ENCODE data around the gene RHOB. TPM values are rescaled to one million over a fixed set of nuclear protein-coding genes. Genes with fewer than 3 reads are reported as not detected.

RHOB gene
- total RNA-seq, 4 donors from 2014 or later, result 809 to 1,532 (median 1,203) TPM

DNA sequence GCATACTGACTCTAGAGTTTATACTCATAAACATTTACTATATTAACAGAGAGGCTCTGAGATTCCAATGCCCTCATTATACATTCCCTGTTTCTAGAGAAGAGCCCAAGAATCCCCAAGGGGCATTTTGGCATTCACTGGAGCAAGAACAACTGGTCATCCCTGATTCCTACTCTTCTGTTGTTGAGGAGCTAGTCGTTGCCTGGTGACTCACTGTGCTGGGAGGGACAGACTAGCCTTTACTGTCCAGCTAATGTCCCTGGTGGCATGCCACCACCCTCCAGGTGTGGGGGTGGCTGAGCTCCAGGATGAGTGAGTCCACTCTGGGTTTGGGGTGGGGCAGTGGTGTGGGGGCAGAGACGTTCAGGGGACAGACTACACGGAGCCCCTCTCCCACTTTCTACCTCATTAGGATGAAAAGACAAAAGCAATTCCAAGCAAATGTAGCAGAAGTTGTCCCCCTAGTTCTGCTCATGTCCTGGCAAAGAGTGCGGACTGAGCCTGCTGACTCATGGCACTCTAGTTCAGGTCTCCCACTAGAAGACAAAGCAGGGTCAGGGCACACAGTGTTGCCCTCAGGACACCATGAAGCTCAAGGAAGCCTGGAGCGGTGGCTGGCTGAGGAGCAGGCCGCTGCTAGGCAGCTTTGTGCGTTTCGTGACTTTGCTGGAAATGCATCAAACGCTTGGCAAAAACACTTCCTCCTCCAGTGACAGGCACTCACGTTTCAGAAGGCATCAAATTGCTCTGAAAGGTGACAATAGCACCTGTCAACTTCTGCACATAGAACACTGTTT, 49.4 kb downstream of the RHOB start:
- DNase-seq (ENCODE audit: extremely low spot score), result no peak
- TF ChIP-seq POLR2A (IDR thresholded peaks at IDR 0.05; ENCODE audit: low read depth) (no peak), POLR2AphosphoS5 (IDR thresholded peaks at IDR 0.05) (no peak), EP300 (IDR thresholded peaks at IDR 0.05) (no peak)
- TF ChIP-seq, protein P1, sequence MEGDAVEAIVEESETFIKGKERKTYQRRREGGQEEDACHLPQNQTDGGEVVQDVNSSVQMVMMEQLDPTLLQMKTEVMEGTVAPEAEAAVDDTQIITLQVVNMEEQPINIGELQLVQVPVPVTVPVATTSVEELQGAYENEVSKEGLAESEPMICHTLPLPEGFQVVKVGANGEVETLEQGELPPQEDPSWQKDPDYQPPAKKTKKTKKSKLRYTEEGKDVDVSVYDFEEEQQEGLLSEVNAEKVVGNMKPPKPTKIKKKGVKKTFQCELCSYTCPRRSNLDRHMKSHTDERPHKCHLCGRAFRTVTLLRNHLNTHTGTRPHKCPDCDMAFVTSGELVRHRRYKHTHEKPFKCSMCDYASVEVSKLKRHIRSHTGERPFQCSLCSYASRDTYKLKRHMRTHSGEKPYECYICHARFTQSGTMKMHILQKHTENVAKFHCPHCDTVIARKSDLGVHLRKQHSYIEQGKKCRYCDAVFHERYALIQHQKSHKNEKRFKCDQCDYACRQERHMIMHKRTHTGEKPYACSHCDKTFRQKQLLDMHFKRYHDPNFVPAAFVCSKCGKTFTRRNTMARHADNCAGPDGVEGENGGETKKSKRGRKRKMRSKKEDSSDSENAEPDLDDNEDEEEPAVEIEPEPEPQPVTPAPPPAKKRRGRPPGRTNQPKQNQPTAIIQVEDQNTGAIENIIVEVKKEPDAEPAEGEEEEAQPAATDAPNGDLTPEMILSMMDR (IDR thresholded peaks at IDR 0.05), result no peak
- H3K27me3 ChIP-seq, result no peaks in the 10 kb centered on the region
- peaks cover 9 to 22% (median 16%) of the 10 kb centered on the region in 4 donors for H3K4me1 ChIP-seq
- no peaks in the 10 kb centered on the region for H3K36me3 ChIP-seq
- no peak overlapping the region for H3K27ac ChIP-seq (replicated peaks in 1 of 4)
- WGBS, result 79% methylated on average over 10 of the region's 10 CpGs
- no peaks in the 10 kb centered on the region for H3K9me3 ChIP-seq
- intact Hi-C loops (cut with DNase I), result no loop called here
- H3K4me3 ChIP-seq, result no peak overlapping the region

DNA sequence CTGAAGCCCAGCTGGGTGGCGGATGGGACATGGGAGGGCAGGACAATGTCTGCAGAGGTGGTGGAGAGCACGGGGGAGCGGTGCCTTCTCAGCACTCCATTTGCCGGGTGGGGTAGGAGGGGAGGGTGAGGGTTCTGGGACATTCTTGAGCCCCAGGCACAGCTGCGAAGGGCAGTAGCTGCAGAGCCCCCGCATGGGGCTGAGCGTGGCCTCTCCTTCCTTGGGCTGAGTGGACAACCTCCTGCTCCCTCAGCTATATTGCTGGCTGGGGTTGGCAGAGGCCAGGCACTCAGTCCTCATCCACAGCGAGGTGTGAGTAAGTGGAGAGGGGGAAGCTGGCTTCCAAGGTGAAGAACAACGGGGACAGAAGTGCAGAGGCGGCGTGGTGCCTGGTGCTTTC, 50.1 kb downstream of the RHOB start:
- Histone ChIP-seq H3K27me3 (no peaks in the 10 kb centered on the region), H3K4me3 (no peak overlapping the region), H3K27ac (replicated peaks in 1 of 4) (no peak overlapping the region), H3K9me3 (no peaks in the 10 kb centered on the region), H3K4me1 (peaks cover 6 to 15% (median 11%) of the 10 kb centered on the region in 4 donors), H3K36me3 (no peaks in the 10 kb centered on the region)
- TF ChIP-seq EP300 (IDR thresholded peaks at IDR 0.05) (no peak), POLR2AphosphoS5 (IDR thresholded peaks at IDR 0.05) (no peak), POLR2A (IDR thresholded peaks at IDR 0.05; ENCODE audit: low read depth) (no peak)
- TF ChIP-seq, protein P1 (IDR thresholded peaks at IDR 0.05), result no peak
- DNase-seq (ENCODE audit: extremely low spot score), result no peak
- 94% methylated on average over 11 of the region's 11 CpGs for WGBS
- intact Hi-C loops (cut with DNase I), result no loop called here

Small RNA genes lying within 50 kb of the gene (small RNA-seq; reads per million reads assigned to genes)
- 0 reads per million in 3 donors for gene RF00019
- gene RNA5SP86, result 0 reads per million in 3 donors

Other genes with a start within 250 kb of the RHOB start
- gene SDC1, start 221.9 kb upstream of the RHOB start, total RNA-seq, result 1 to 10 TPM in 1 of 4 donors, under 1 TPM in 3; 0.33 to 1.6 (median 0.47) TPM
- gene PUM2, start 96.2 kb upstream of the RHOB start, total RNA-seq, result 100 to 1,000 TPM in 1 of 4 donors, 10 to 100 TPM in 3; 73.7 to 113 (median 93.1) TPM
- gene HS1BP3, start 204.0 kb downstream of the RHOB start, total RNA-seq, result 10 to 100 TPM; 42.6 to 95.6 (median 60.0) TPM
- gene GDF7, start 220.1 kb downstream of the RHOB start, total RNA-seq, result 10 to 100 TPM in 1 of 4 donors, 1 to 10 TPM in 3; 2.7 to 10.4 (median 7.4) TPM